ENCODE measurements around the gene SMIM13.
A peak's percentile ranks its signal among the peaks of the same experiment; 100 is the strongest.
"Not testable (repeated sequence)": the region's sequence is repeated elsewhere in the genome, so short reads cannot be mapped to it uniquely, and the experiment has no call there.

The SMIM13 gene

GRCh38 chr6:11085758-11086435, 7.7 kb upstream of the SMIM13 start:
- no peak for DNase-seq

GRCh38 chr6:11087141-11087812, 6.4 kb upstream of the SMIM13 start:
- not testable (repeated sequence) for DNase-seq

- no peak for DNase-seq
Observed at GRCh38 chr6:11089695-11090094, 3.9 kb upstream of the SMIM13 start.

- DNase-seq, result not testable (repeated sequence)
Observed at GRCh38 chr6:11091141-11091540, 2.5 kb upstream of the SMIM13 start.

- DNase-seq, result no peak
Observed at GRCh38 chr6:11092668-11093375, 812 bp upstream of the SMIM13 start.

- no peak for DNase-seq
Observed at GRCh38 chr6:11093376-11093625, 333 bp upstream of the SMIM13 start.

GRCh38 chr6:11094411-11094851, 797 bp downstream of the SMIM13 start:
- DNase-seq, result peak; percentile 64

- DNase-seq, result no peak
Observed at GRCh38 chr6:11094941-11095340, 1.3 kb downstream of the SMIM13 start.

- peak; percentile 44 for DNase-seq
Observed at GRCh38 chr6:11096109-11096508, 2.5 kb downstream of the SMIM13 start.

- no peak for DNase-seq
Observed at GRCh38 chr6:11097476-11097875, 3.8 kb downstream of the SMIM13 start.

- no peak for DNase-seq
Observed at GRCh38 chr6:11098004-11098403, 4.4 kb downstream of the SMIM13 start.

GRCh38 chr6:11101417-11101816, 7.8 kb downstream of the SMIM13 start:
- no peak for DNase-seq

- DNase-seq, result no peak
Observed at GRCh38 chr6:11103065-11103464, 9.4 kb downstream of the SMIM13 start.

- DNase-seq, result no peak
Observed at GRCh38 chr6:11108726-11109125, 15.1 kb downstream of the SMIM13 start.

- DNase-seq, result peak; percentile 17
Observed at GRCh38 chr6:11110921-11111768, 17.5 kb downstream of the SMIM13 start, which contains the start of gene ERVFRD-1. Gene ERVFRD-1 (minus strand): TSS chr6:11111725. CDS start chr6:11105310, 6,415 bp downstream.

GRCh38 chr6:11111769-11112437, 18.3 kb downstream of the SMIM13 start:
- DNase-seq, result no peak

GRCh38 chr6:11113038-11113437, 19.4 kb downstream of the SMIM13 start:
- DNase-seq, result no peak

GRCh38 chr6:11115808-11116536, 22.3 kb downstream of the SMIM13 start:
- peak; percentile 40 for DNase-seq

GRCh38 chr6:11120271-11121005, 26.8 kb downstream of the SMIM13 start:
- no peak for DNase-seq

GRCh38 chr6:11121851-11122250, 28.2 kb downstream of the SMIM13 start:
- no peak for DNase-seq

- DNase-seq, result no peak
Observed at GRCh38 chr6:11122380-11122779, 28.7 kb downstream of the SMIM13 start.

All from stimulated activated CD4-positive, alpha-beta T cell treated with anti-CD3 and anti-CD28 coated beads, Interleukin-15, amount 100 ng/mL, for 24 hours (primary cell).